Measurements from ENCODE around the gene SOX6. TPM values are rescaled to one million over a fixed set of nuclear protein-coding genes. Genes with fewer than 3 reads are reported as not detected.

SOX6 gene
- total RNA-seq, 4 donors from 2014 or later: 1.6 to 22.7 (median 6.9) TPM

GRCh38 chr11:16347928-16348685, 8.2 kb downstream of the SOX6 start:
- H3K36me3 ChIP-seq: no peaks in the 10 kb centered on the region
- intact Hi-C loops (cut with DNase I; ENCODE audit: low total_unique reads) (no loop called here), in situ Hi-C loops (cut with MboI; ENCODE audit: low pct_ligation_motif_present in 1 of 4, low pct_unique_long_range_greater_than_20kb in 1 of 4, low sequenced_read_pairs in 3 of 4) (no loop called here)
- peaks cover 0 to 6% (median 0%) of the 10 kb centered on the region in 4 donors for H3K4me1 ChIP-seq
- no peaks in the 10 kb centered on the region for H3K9me3 ChIP-seq
- no peak for TF ChIP-seq CTCF (IDR thresholded peaks at IDR 0.05)
- no peak for TF ChIP-seq EP300 (IDR thresholded peaks at IDR 0.05; ENCODE audit: low read depth)
- no peak for TF ChIP-seq POLR2AphosphoS5 (IDR thresholded peaks at IDR 0.05)
- TF ChIP-seq POLR2A (IDR thresholded peaks at IDR 0.05): no peak
- H3K27me3 ChIP-seq: no peaks in the 10 kb centered on the region
- no peak for DNase-seq
- H3K27ac ChIP-seq: no peak overlapping the region
- no peak overlapping the region for H3K4me3 ChIP-seq

DNA sequence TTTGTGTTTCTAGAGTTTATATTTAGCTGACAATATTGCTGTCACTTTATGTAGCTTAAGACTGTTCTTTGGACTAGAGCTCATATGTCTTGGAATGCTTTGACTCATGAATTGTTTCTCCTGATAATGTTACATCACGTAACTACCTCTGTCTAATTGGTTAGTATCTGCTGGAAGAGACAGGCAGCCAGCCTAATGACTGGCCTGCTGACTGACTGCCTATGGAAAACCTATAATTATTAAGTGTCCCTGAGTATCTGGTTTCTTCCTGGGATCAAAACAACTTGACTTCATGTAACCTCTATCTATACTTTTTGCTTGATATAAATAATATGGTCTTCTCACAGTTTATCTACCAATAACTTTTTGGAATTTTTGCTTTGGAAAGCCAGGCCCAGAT, 9.4 kb downstream of the SOX6 start:
- in situ Hi-C loops (cut with MboI; ENCODE audit: low pct_ligation_motif_present in 1 of 4, low pct_unique_long_range_greater_than_20kb in 1 of 4, low sequenced_read_pairs in 3 of 4): no loop called here

DNA sequence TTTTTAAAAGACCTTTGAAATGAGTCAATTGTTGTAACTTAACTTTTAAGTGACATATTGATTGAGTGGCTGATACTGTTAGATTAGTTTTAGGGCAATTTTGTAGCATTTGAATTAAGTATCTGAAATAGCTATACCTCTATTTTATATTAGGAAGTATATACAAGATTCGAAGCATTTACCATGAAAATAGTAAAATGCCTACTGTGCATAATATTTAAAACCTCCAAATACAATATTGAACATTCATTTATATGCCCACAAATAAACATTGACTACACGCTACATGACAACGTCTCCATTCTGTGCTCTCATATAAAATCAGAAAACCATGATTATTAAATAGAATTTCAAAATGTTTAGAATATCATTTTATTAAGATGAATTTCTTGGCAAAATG, 14.5 kb downstream of the SOX6 start:
- Histone ChIP-seq H3K27me3 (no peaks in the 10 kb centered on the region), H3K9me3 (no peaks in the 10 kb centered on the region), H3K4me3 (no peak overlapping the region), H3K4me1 (peaks cover 0 to 8% (median 3%) of the 10 kb centered on the region in 4 donors), H3K27ac (no peak overlapping the region), H3K36me3 (no peaks in the 10 kb centered on the region)
- 93 to 97% methylated on average over 3 of the region's 3 CpGs for WGBS, 2 donors (ENCODE audit: low coverage in 1 of 2)
- intact Hi-C loops (cut with DNase I; ENCODE audit: low total_unique reads): no loop called here
- TF ChIP-seq POLR2AphosphoS5 (IDR thresholded peaks at IDR 0.05) (no peak), EP300 (IDR thresholded peaks at IDR 0.05; ENCODE audit: low read depth) (no peak), CTCF (IDR thresholded peaks at IDR 0.05) (no peak), POLR2A (IDR thresholded peaks at IDR 0.05) (no peak)
- in situ Hi-C loops (cut with MboI; ENCODE audit: low pct_ligation_motif_present in 1 of 4, low pct_unique_long_range_greater_than_20kb in 1 of 4, low sequenced_read_pairs in 3 of 4): no loop called here
- DNase-seq: no peak

More for the DNA sequence above, 9.4 kb downstream of the SOX6 start:
- Histone ChIP-seq H3K36me3 (no peaks in the 10 kb centered on the region), H3K9me3 (no peaks in the 10 kb centered on the region), H3K27me3 (no peaks in the 10 kb centered on the region), H3K27ac (no peak overlapping the region), H3K4me3 (no peak overlapping the region), H3K4me1 (no peaks in the 10 kb centered on the region)
- intact Hi-C loops (cut with DNase I; ENCODE audit: low total_unique reads): no loop called here
- 78 to 83% methylated on average over 1 of the region's 1 CpG for WGBS, 2 donors (ENCODE audit: low coverage in 1 of 2)
- no peak for DNase-seq
- TF ChIP-seq POLR2AphosphoS5 (IDR thresholded peaks at IDR 0.05) (no peak), CTCF (IDR thresholded peaks at IDR 0.05) (no peak), EP300 (IDR thresholded peaks at IDR 0.05; ENCODE audit: low read depth) (no peak), POLR2A (IDR thresholded peaks at IDR 0.05) (no peak)

- TF ChIP-seq POLR2AphosphoS5 (IDR thresholded peaks at IDR 0.05): no peak
- peaks cover 0 to 30% (median 14%) of the 10 kb centered on the region in 4 donors for H3K4me1 ChIP-seq
- WGBS, 2 donors (ENCODE audit: low coverage in 1 of 2): 0 to 43% methylated on average over 1 of the region's 1 CpG
- no peaks in the 10 kb centered on the region for H3K27me3 ChIP-seq
- intact Hi-C loops (cut with DNase I; ENCODE audit: low total_unique reads) (no loop called here), in situ Hi-C loops (cut with MboI; ENCODE audit: low pct_ligation_motif_present in 1 of 4, low pct_unique_long_range_greater_than_20kb in 1 of 4, low sequenced_read_pairs in 3 of 4) (no loop called here)
- H3K36me3 ChIP-seq: no peaks in the 10 kb centered on the region
- H3K4me3 ChIP-seq: no peak overlapping the region
- H3K9me3 ChIP-seq: no peaks in the 10 kb centered on the region
- no peak for DNase-seq
- no peak overlapping the region for H3K27ac ChIP-seq
Measured at GRCh38 chr11:16338393-16338792, 18.0 kb downstream of the SOX6 start.
